Ecto neural progenitor cell (in vitro differentiated cells): ENCODE results near the gene HTR1A.
A peak's percentile ranks its signal among the peaks of the same experiment; 100 is the strongest.

Source experiments
- DNase-seq: peaks from one replicate; pipeline ENCODE4 v3.0.0-alpha.2; 2018; ENCODE audit warnings: low spot score

HTR1A gene

GRCh38 chr5:63962279-63962678, at the start of gene HTR1A:
TSS of gene HTR1A (minus strand) at chr5:63962445. CDS start at chr5:63961719, 726 bp downstream.
- no peak for DNase-seq

- no peak for DNase-seq
Observed at GRCh38 chr5:64003966-64004365, 41.7 kb upstream of the HTR1A start.

- no peak for DNase-seq
Observed at GRCh38 chr5:64000096-64000495, 37.9 kb upstream of the HTR1A start.

GRCh38 chr5:63987053-63987452, 24.8 kb upstream of the HTR1A start:
- no peak for DNase-seq

GRCh38 chr5:63981864-63982263, 19.6 kb upstream of the HTR1A start:
- no peak for DNase-seq

GRCh38 chr5:63963926-63964325, 1.7 kb upstream of the HTR1A start:
- no peak for DNase-seq

- peak; percentile 74 for DNase-seq
Observed at GRCh38 chr5:63963080-63963735, 963 bp upstream of the HTR1A start.

- DNase-seq: peak; percentile 61
Observed at GRCh38 chr5:63961598-63962161, 565 bp downstream of the HTR1A start.

- DNase-seq: no peak
Observed at GRCh38 chr5:63961125-63961597, 1.1 kb downstream of the HTR1A start.

GRCh38 chr5:63960646-63961045, 1.6 kb downstream of the HTR1A start:
- DNase-seq: no peak

GRCh38 chr5:63959177-63959982, 2.9 kb downstream of the HTR1A start:
- peak; percentile 84 for DNase-seq

GRCh38 chr5:63958654-63959053, 3.6 kb downstream of the HTR1A start:
- peak; percentile 45 for DNase-seq

GRCh38 chr5:63957617-63958016, 4.6 kb downstream of the HTR1A start:
- no peak for DNase-seq

GRCh38 chr5:63953217-63953616, 9.0 kb downstream of the HTR1A start:
- no peak for DNase-seq

- DNase-seq: no peak
Observed at GRCh38 chr5:63935103-63935502, 27.1 kb downstream of the HTR1A start.

GRCh38 chr5:63931836-63932235, 30.4 kb downstream of the HTR1A start:
- no peak for DNase-seq

- no peak for DNase-seq
Observed at GRCh38 chr5:63928451-63928850, 33.8 kb downstream of the HTR1A start.

- DNase-seq: no peak
Observed at GRCh38 chr5:63923914-63924313, 38.3 kb downstream of the HTR1A start.

GRCh38 chr5:63919763-63920478, 42.3 kb downstream of the HTR1A start:
- no peak for DNase-seq

GRCh38 chr5:63916786-63917185, 45.5 kb downstream of the HTR1A start:
- no peak for DNase-seq

GRCh38 chr5:63911871-63912270, 50.4 kb downstream of the HTR1A start:
- DNase-seq: no peak
